Neural crest cell (in vitro differentiated cells): ENCODE data around the gene C20orf204. TPM values are rescaled to one million over a fixed set of nuclear protein-coding genes. Genes with fewer than 3 reads are reported as not detected.
"Not testable (repeated sequence)": the region's sequence is repeated elsewhere in the genome, so short reads cannot be mapped to it uniquely, and the experiment has no call there.

Experiments used
- DNase-seq: peaks from one replicate; pipeline ENCODE4 v3.0.0; 2021; ENCODE audit warnings: low read depth, mixed read lengths, low spot score
- H3K27ac Mint-ChIP-seq: one replicate; pipeline ENCODE4 v1.8.0; 2021; ENCODE audit warnings: mild to moderate bottlenecking, mixed read lengths; ENCODE audit not compliant: unreplicated experiment
- H3K27me3 Mint-ChIP-seq: 2 replicates; pipeline ENCODE4 v1.8.0; 2021; ENCODE audit warnings: low read depth, mild to moderate bottlenecking, mixed read lengths
- H3K36me3 Mint-ChIP-seq: 2 replicates; pipeline ENCODE4 v1.8.0; 2021; ENCODE audit warnings: low read depth, mild to moderate bottlenecking, mixed read lengths
- H3K4me1 Mint-ChIP-seq: 2 replicates; pipeline ENCODE4 v1.8.0; 2021; ENCODE audit warnings: mixed read lengths
- H3K4me3 Mint-ChIP-seq: one replicate; pipeline ENCODE4 v1.8.0; 2021; ENCODE audit warnings: mild to moderate bottlenecking, mixed read lengths
- H3K9me3 Mint-ChIP-seq: 2 replicates; pipeline ENCODE4 v1.8.0; 2021; ENCODE audit warnings: mixed read lengths
- CTCF ChIP-seq: fragments of 200-600 bp; sonication (generic); conservative IDR thresholded peaks from 2 replicates; pipeline ENCODE4 v1.5.0; 2021; ENCODE audit warnings: antibody characterized with exemption, mild to moderate bottlenecking
- total RNA-seq: library from RNA; stranded (reverse); gene quantifications from 2 replicates; pipeline ENCODE4 v1.2.1, GENCODE V29; 2021

C20orf204 gene
- total RNA-seq, 1 donor from 2014 or later: 2.3 TPM

DNA sequence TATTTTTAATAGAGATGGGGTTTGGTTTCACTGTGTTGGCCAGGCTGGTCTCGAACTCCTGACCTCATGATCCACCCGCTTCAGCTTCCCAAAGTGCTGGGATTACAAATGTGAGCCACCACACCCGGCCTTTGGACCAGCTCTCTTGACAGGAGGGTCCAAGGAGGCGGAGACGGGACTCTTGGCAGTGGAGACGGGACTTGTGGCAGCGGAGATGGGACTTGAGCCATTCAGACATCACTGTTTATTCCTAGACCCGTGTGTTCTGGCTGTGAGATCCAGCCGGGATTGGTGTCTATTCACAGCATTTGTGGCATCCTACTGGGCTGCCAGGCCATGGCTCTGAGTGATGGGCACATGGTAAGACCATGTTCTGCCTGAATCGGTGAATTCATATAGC is 29.5 kb upstream of the C20orf204 start:
- Mint-ChIP-seq H3K27me3 (no peaks in the 10 kb centered on the region), H3K4me3 (no peak overlapping the region), H3K27ac (no peak overlapping the region), H3K36me3 (peaks cover 30% of the 10 kb centered on the region), H3K4me1 (no peaks in the 10 kb centered on the region), H3K9me3 (peaks cover 5% of the 10 kb centered on the region)
- no peak for TF ChIP-seq CTCF
- no peak for DNase-seq

- TF ChIP-seq CTCF: no peak
- no peak for DNase-seq
- no peak overlapping the region for H3K4me3 Mint-ChIP-seq
- H3K27me3 Mint-ChIP-seq: no peaks in the 10 kb centered on the region
- no peaks in the 10 kb centered on the region for H3K4me1 Mint-ChIP-seq
- H3K36me3 Mint-ChIP-seq: peaks cover 27% of the 10 kb centered on the region
- no peak overlapping the region for H3K27ac Mint-ChIP-seq
- peaks cover 5% of the 10 kb centered on the region for H3K9me3 Mint-ChIP-seq
Observed at GRCh38 chr20:64006902-64007301, 29.1 kb upstream of the C20orf204 start.

GRCh38 chr20:64009811-64010387 is 26.1 kb upstream of the C20orf204 start:
- Mint-ChIP-seq H3K4me3 (no peak overlapping the region), H3K27me3 (no peaks in the 10 kb centered on the region), H3K9me3 (peaks cover 5% of the 10 kb centered on the region), H3K36me3 (peaks cover 26% of the 10 kb centered on the region), H3K27ac (no peak overlapping the region), H3K4me1 (no peaks in the 10 kb centered on the region)
- TF ChIP-seq CTCF: no peak
- no peak for DNase-seq

- Mint-ChIP-seq H3K36me3 (peaks cover 27% of the 10 kb centered on the region), H3K27me3 (no peaks in the 10 kb centered on the region)
Observed at GRCh38 chr20:64010711-64011237, 25.2 kb upstream of the C20orf204 start.

GRCh38 chr20:64011366-64011779 is 24.6 kb upstream of the C20orf204 start:
- Mint-ChIP-seq H3K27ac (no peak overlapping the region), H3K4me1 (no peaks in the 10 kb centered on the region), H3K27me3 (no peaks in the 10 kb centered on the region), H3K36me3 (peaks cover 27% of the 10 kb centered on the region), H3K4me3 (no peak overlapping the region), H3K9me3 (peaks cover 5% of the 10 kb centered on the region)
- no peak for DNase-seq
- no peak for TF ChIP-seq CTCF

More at GRCh38 chr20:64010711-64011237, 25.2 kb upstream of the C20orf204 start:
- Mint-ChIP-seq H3K4me1 (no peaks in the 10 kb centered on the region), H3K4me3 (no peak overlapping the region), H3K27ac (no peak overlapping the region), H3K9me3 (peaks cover 5% of the 10 kb centered on the region)
- no peak for TF ChIP-seq CTCF
- DNase-seq: no peak

GRCh38 chr20:64012385-64013154 is 23.4 kb upstream of the C20orf204 start:
- H3K27me3 Mint-ChIP-seq, H3K4me1 Mint-ChIP-seq, DNase-seq, H3K9me3 Mint-ChIP-seq, H3K27ac Mint-ChIP-seq, H3K4me3 Mint-ChIP-seq: not testable (repeated sequence)
- peaks cover 31% of the 10 kb centered on the region for H3K36me3 Mint-ChIP-seq
